GM18907 (cell line): Measurements from ENCODE around the gene PRAME.
"Not testable (repeated sequence)": the region's sequence is repeated elsewhere in the genome, so short reads cannot be mapped to it uniquely, and the experiment has no call there.

ENCODE experiments used
- ATAC-seq: cut with Tn5 transposase; IDR thresholded peaks from one replicate; pipeline ENCODE4 v1.9.1; 2021; ENCODE audit warnings: mild to moderate bottlenecking, moderate library complexity; ENCODE audit not compliant: unreplicated experiment

Gene PRAME

GRCh38 chr22:22553141-22553540 is 5.9 kb downstream of the PRAME start:
- ATAC-seq: no peak

DNA sequence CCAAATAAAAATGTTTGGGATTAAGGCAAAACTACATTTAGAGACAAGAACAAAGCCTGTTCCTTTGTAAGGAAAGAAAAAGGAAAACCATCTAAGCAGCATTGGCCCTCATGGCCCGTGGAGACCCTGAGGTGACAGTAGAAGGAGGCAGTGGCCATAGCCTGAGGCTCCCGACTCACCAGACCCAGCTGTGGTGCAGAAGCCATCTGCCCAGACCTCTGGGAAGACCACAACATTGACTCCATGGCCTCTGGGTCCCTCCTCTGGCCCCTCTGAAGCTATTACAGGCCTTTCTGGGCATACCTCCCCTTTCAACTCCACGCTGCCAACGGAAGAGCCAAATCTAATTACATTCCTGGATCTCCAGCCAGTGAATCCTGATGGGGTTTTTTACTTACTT is 6.4 kb downstream of the PRAME start:
- ATAC-seq: no peak

- ATAC-seq: no peak
Measured at GRCh38 chr22:22550789-22551434, 8.2 kb downstream of the PRAME start.

- ATAC-seq: no peak
Measured at GRCh38 chr22:22548910-22549309, 10.2 kb downstream of the PRAME start.

GRCh38 chr22:22548317-22548716 is 10.7 kb downstream of the PRAME start:
- no peak for ATAC-seq

DNA sequence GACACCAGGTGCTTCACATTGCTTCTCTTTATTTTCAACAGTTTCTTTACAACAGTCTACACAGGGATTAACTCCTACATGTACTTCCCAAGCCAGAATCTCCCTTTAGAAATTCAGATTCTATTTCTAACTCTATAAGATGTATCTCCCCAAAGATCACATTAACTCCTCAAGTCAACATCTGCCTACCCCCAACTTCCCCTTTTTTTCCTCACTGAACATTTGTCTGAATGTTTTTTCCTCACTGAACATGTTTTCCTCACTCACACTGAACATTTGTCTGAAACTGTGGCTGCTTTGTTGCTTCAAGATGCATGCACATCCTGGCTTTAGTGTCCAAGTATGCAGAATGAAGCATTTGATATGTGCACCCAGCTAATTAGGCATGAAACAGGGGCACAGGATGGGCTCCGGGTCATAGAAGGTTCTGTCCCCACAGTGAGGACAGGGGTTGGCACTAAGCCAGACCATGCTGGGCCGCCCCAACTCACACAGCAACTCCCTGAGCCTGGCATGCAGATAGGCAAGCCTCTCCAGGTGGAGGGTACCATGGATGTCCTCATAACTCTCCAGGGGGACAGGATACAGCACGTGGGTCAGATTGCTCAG is 11.3 kb downstream of the PRAME start:
- no peak for ATAC-seq

- ATAC-seq: no peak
Measured at GRCh38 chr22:22547226-22547625, 11.8 kb downstream of the PRAME start.

- no peak for ATAC-seq
Measured at GRCh38 chr22:22546490-22546889, 12.6 kb downstream of the PRAME start.

GRCh38 chr22:22545084-22545483 is 14.0 kb downstream of the PRAME start:
- no peak for ATAC-seq

GRCh38 chr22:22538226-22538989 is 20.7 kb downstream of the PRAME start:
- ATAC-seq: no peak

DNA sequence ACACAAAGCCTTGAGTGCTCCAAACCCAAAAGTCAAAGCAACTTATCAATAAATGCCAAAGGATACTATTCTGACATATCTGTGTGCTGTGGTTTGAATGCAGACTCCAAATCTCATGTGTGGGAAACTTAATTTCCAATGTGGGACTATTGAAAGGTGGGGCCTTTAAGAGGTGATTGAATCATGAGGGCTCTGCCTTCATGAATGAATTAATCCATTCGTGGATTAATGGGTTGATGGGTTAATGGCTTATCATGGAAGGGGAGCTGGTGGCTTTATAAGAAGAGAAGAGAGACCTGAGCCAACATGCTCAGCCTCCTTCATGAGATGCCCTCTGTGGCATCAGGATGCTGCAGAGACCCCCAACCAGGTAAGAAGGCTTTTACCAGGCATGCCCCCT is 22.1 kb downstream of the PRAME start:
- no peak for ATAC-seq

GRCh38 chr22:22536515-22536914 is 22.6 kb downstream of the PRAME start:
- ATAC-seq: no peak

DNA sequence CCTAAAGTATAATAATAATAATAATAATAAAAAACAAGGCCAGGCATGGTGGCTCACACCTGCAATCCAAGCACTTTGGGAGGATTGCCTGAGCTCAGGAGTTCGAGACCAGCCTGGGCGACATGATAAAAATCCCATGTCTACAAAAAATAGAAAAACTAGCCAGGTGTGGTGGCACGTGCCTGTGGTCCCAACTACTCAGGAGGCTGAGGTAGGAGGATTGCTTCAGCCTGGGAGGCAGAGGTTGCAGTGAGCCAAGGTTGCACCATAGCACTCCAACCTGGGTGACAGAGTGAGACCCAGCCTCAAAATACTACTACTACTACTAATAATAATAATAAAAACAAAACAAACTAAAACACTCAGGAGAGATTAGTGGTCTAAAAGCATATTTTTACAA is 23.4 kb downstream of the PRAME start:
- ATAC-seq: no peak

DNA sequence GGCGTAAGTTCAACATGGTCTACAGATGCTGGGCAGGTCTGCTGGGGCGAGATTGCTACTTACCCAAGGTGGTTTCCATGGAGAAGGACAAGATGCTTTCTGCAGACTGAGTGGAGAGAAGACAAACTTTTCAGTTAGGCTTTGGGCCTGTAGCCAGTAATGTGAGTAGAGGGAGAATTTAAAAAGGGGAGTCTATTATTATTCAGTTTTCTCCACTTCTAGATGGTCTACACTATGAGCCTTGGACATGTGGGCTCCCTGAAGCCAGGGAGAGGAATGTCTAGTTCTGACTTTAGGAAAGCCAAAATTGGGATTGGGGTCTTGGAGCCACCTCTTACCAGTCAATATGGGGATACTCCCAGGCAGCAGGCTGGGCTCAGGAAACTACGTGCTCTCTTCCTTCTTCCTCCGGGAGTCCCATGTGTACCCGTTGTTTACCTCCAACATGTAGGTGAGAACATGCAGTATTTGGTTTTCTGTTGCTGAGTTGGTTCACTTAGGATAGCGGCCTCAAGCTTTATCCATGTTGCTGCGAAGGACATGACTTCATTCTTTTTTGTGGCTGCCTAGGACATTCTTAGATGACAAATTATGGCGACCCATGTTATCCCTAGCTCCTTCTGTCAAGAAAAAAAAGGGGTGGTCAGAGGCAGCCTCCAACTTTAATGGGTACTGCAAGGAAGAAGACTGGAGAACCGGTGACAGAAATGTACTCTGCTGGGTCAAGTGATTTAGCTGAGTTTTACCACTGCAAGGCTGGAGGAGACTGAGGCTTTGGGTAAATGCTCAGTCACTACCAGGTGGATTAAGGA is 24.3 kb downstream of the PRAME start:
- ATAC-seq: no peak

DNA sequence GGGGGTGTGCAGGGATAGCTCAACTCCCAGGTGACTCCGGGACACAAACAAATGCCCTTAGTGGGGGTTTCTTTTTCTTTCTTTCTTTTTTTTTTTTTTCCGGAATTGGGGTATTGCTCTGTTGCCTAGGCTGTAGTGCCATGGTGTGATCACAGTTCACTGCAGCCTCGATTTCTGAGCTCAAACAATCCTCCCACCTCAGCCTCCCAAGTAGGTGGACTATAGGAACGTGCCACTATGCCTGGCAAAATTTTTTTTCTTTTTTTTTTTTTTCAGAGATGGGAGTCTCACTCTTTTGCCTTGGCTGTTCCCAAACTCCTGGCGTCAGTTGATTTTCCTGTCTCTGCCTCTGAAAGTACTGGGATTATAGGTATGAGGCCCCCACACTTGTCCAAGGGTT is 25.2 kb downstream of the PRAME start:
- ATAC-seq: no peak

DNA sequence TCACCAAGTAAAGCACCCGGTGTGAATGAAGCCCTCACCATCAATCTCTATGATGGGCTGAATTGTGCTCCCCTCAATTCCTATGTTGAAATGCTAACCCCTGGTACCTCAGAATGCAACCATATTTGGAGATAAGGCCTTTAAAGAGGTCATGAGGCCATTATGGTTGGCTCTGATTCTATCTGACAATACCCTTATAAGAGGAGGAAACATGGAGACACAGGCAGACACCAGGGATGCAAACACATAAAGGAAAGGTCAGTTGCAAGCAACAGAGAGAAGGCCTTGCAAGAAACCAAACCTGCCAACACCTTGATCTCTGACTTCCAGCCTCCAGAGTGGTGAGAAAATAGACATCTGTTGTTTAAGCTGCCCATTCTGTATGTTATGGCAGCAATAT is 25.6 kb downstream of the PRAME start:
- ATAC-seq: no peak

DNA sequence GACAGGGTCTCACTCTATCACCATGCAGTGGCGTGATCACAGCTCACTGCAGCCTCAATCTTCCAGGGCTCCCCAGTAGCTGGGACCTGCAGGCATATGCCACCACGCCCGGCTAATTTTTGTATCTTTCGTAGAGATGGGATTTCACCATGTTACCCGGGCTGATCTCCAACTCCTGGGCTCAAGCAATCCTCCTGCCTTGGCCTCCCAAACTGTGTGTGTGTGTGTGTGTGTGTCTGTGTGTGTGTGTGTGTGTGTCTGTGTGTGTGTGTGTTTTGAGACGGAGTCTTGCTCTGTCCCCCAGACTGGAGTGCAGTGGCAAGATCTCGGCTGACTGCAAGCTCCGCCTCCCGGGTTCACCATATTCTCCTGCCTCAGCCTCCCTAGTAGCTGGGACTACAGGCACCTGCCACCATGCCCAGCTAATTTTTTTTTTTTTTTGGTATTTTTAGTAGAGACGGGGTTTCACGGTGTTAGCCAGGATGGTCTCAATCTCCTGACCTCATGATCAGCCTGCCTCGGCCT is 26.5 kb downstream of the PRAME start:
- ATAC-seq: not testable (repeated sequence)

- ATAC-seq: no peak
Measured at GRCh38 chr22:22531770-22532546, 27.1 kb downstream of the PRAME start.

DNA sequence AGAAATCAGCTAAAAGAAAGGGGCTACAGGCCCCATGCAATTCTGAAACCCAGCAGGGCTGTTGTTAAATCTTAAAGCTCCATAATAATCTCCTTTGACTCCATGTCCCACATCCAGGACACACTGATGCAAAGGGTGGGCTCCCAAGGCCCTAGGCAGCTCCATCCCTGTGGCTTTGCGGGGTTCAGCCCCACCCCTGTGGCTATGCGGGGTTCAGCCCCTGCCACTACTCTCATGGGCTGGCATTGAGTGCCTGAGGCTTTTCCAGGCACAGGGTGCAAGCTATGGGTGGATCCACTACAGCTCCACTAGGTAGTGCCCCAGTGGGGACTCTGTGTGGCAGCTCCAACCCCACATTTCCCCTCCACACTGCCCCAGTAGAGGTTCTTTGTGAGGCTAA is 30.3 kb downstream of the PRAME start:
- ATAC-seq: no peak

DNA sequence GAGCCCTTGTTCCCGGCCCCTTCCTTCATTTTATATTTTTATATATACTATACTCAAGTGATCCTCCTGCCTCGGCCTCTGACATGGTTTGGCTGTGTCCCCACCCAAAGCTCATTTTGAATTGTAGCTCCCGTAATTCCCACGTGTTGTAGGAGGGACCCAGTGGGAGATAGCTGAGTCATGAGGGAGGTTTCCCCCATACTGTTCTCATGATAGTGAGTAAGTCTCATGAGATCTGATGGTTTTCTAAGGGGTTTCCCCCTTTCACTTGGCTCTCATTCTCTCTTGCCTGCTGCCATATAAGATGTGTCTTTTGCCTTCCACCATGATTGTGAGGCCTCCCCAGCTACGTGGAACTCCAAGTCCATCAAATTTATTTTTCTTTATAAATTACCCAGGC is 31.8 kb downstream of the PRAME start:
- ATAC-seq: no peak
